ENCODE data around the gene PGAP2.
"Not testable (repeated sequence)": the region's sequence is repeated elsewhere in the genome, so short reads cannot be mapped to it uniquely, and the experiment has no call there.

Gene PGAP2

GRCh38 chr11:3803726-3804495 lies 4.4 kb upstream of the PGAP2 start:
- no peak for DNase-seq (ENCODE audit: low read depth in 2 of 2)

- no peak for DNase-seq (ENCODE audit: low read depth in 2 of 2)
Measured at GRCh38 chr11:3808861-3809623, 682 bp downstream of the PGAP2 start.

GRCh38 chr11:3809624-3809928 lies 1.2 kb downstream of the PGAP2 start:
- no peak for DNase-seq (ENCODE audit: low read depth in 2 of 2)

GRCh38 chr11:3810446-3810845 lies 2.1 kb downstream of the PGAP2 start:
- no peak for DNase-seq (ENCODE audit: low read depth in 2 of 2)

GRCh38 chr11:3810951-3811350 lies 2.6 kb downstream of the PGAP2 start:
- no peak for DNase-seq (ENCODE audit: low read depth in 2 of 2)

GRCh38 chr11:3814832-3815231 lies 6.5 kb downstream of the PGAP2 start:
- DNase-seq (ENCODE audit: low read depth in 2 of 2) = not testable (repeated sequence)

- DNase-seq (ENCODE audit: low read depth in 2 of 2) = no peak
Measured at GRCh38 chr11:3815845-3816244, 7.5 kb downstream of the PGAP2 start.

GRCh38 chr11:3816673-3817072 lies 8.3 kb downstream of the PGAP2 start:
- no peak for DNase-seq (ENCODE audit: low read depth in 2 of 2)

- DNase-seq (ENCODE audit: low read depth in 2 of 2) = no peak
Measured at GRCh38 chr11:3817181-3817800, 8.9 kb downstream of the PGAP2 start.

- DNase-seq (ENCODE audit: low read depth in 2 of 2) = no peak
Measured at GRCh38 chr11:3820971-3821370, 12.6 kb downstream of the PGAP2 start.

- no peak for DNase-seq (ENCODE audit: low read depth in 2 of 2)
Measured at GRCh38 chr11:3822312-3822711, 14.0 kb downstream of the PGAP2 start.

GRCh38 chr11:3823303-3823702 lies 14.9 kb downstream of the PGAP2 start:
- no peak for DNase-seq (ENCODE audit: low read depth in 2 of 2)

- DNase-seq (ENCODE audit: low read depth in 2 of 2) = no peak
Measured at GRCh38 chr11:3823762-3824506, 15.6 kb downstream of the PGAP2 start.

- DNase-seq (ENCODE audit: low read depth in 2 of 2) = peak; percentile 62 to 75
Measured at GRCh38 chr11:3824714-3825472, 16.5 kb downstream of the PGAP2 start.

- no peak for DNase-seq (ENCODE audit: low read depth in 2 of 2)
Measured at GRCh38 chr11:3825473-3826154, 17.3 kb downstream of the PGAP2 start.

- no peak for DNase-seq (ENCODE audit: low read depth in 2 of 2)
Measured at GRCh38 chr11:3826721-3827120, 18.4 kb downstream of the PGAP2 start.

- no peak for DNase-seq (ENCODE audit: low read depth in 2 of 2)
Measured at GRCh38 chr11:3827434-3828186, 19.2 kb downstream of the PGAP2 start.

GRCh38 chr11:3830088-3830487 lies 21.7 kb downstream of the PGAP2 start:
- DNase-seq (ENCODE audit: low read depth in 2 of 2) = no peak

GRCh38 chr11:3830730-3831129 lies 22.4 kb downstream of the PGAP2 start:
- DNase-seq (ENCODE audit: low read depth in 2 of 2) = no peak
